Activated T-cell treated with anti-CD3 and anti-CD28 coated beads for 48 hours (primary cell): ENCODE measurements around the gene PIK3C3.
"Not testable (repeated sequence)": the region's sequence is repeated elsewhere in the genome, so short reads cannot be mapped to it uniquely, and the experiment has no call there.

Experiments
- DNase-seq: peaks from one replicate; pipeline ENCODE4 v3.0.0-alpha.2; 2020; ENCODE audit warnings: low read depth

Gene PIK3C3

GRCh38 chr18:42024131-42024530 is 69.1 kb downstream of the PIK3C3 start:
- DNase-seq, result no peak

GRCh38 chr18:42025491-42025890 is 70.5 kb downstream of the PIK3C3 start:
- no peak for DNase-seq

GRCh38 chr18:42025974-42026625 is 71.1 kb downstream of the PIK3C3 start:
- no peak for DNase-seq

- no peak for DNase-seq
Measured at GRCh38 chr18:42028247-42028832, 73.3 kb downstream of the PIK3C3 start.

- no peak for DNase-seq
Measured at GRCh38 chr18:42029092-42029491, 74.1 kb downstream of the PIK3C3 start.

- DNase-seq, result no peak
Measured at GRCh38 chr18:42030586-42031182, 75.7 kb downstream of the PIK3C3 start.

- DNase-seq, result no peak
Measured at GRCh38 chr18:42032447-42032846, 77.4 kb downstream of the PIK3C3 start.

- DNase-seq, result no peak
Measured at GRCh38 chr18:42033137-42033810, 78.2 kb downstream of the PIK3C3 start.

GRCh38 chr18:42038936-42039335 is 83.9 kb downstream of the PIK3C3 start:
- DNase-seq, result no peak

- no peak for DNase-seq
Measured at GRCh38 chr18:42039396-42039795, 84.4 kb downstream of the PIK3C3 start.

- no peak for DNase-seq
Measured at GRCh38 chr18:42041793-42042192, 86.8 kb downstream of the PIK3C3 start.

GRCh38 chr18:42045346-42045745 is 90.3 kb downstream of the PIK3C3 start:
- no peak for DNase-seq

- DNase-seq, result no peak
Measured at GRCh38 chr18:42047721-42048120, 92.7 kb downstream of the PIK3C3 start.

GRCh38 chr18:42048158-42048557 is 93.1 kb downstream of the PIK3C3 start:
- DNase-seq, result no peak

- not testable (repeated sequence) for DNase-seq
Measured at GRCh38 chr18:42049536-42049935, 94.5 kb downstream of the PIK3C3 start.

- DNase-seq, result no peak
Measured at GRCh38 chr18:42051411-42051810, 96.4 kb downstream of the PIK3C3 start.

- DNase-seq, result no peak
Measured at GRCh38 chr18:42052122-42052708, 97.2 kb downstream of the PIK3C3 start.

- DNase-seq, result peak; percentile 36
Measured at GRCh38 chr18:42053188-42053781, 98.3 kb downstream of the PIK3C3 start.

GRCh38 chr18:42064109-42064508 is 109.1 kb downstream of the PIK3C3 start:
- no peak for DNase-seq

GRCh38 chr18:42067518-42067917 is 112.5 kb downstream of the PIK3C3 start:
- no peak for DNase-seq

GRCh38 chr18:42068030-42068429 is 113.0 kb downstream of the PIK3C3 start:
- DNase-seq, result no peak

GRCh38 chr18:42069036-42069435 is 114.0 kb downstream of the PIK3C3 start:
- no peak for DNase-seq
